G401 (cell line): ENCODE results near the gene HEY2. TPM values are rescaled to one million over a fixed set of nuclear protein-coding genes. Genes with fewer than 3 reads are reported as not detected.
A peak's percentile ranks its signal among the peaks of the same experiment; 100 is the strongest.
"Not testable (repeated sequence)": the region's sequence is repeated elsewhere in the genome, so short reads cannot be mapped to it uniquely, and the experiment has no call there.

Experiments used
- DNase-seq: peaks from one replicate; pipeline ENCODE4 v3.0.0-alpha.2; 2015; ENCODE audit warnings: low spot score
- in situ Hi-C: cut with HindIII; loops from 2 replicates; pipeline ENCODE4 v1.10.0; 2016; ENCODE audit warnings: low sequenced_read_pairs, mixed read lengths
- total RNA-seq: library from RNA; depleted of rRNA; stranded (reverse); fragments of >200 nt; shearing (Covaris generic); gene quantifications from 2 replicates; pipeline ENCODE4 v1.2.3, GENCODE V29; 2014; rRNA removed

Gene HEY2
- total RNA-seq, result not detected in 2 replicates

DNA sequence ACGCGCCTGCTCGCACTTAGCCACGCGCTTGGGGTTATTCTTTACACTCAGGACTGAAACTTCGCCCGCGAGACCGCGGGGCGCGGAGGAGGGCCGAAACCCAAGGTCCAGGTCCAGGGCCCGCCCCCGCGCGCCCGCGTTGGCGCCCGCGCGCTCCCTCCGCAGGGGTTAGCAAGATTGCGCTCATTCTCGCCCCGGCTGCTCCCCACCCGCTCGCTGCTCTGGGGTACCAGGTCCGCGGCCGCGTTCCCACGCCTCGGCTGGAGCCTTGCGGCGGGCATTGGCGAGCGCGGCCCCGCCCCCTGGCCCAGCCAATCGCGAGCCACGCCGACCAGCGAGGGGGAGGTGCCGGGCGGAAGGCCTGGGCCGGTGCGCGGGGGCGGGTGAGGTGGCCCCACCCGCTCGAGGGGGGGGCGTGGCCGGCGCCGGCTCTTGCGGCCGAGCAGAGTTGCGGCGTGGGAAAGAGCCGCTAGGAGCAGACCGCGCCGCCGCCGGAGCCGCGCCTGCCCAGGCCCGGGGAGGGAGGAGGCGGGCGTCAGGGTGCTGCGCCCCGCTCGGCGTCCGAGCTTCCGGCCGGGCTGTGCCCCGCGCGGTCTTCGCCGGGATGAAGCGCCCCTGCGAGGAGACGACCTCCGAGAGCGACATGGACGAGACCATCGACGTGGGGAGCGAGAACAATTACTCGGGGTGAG is at the start of gene HEY2:
Gene HEY2, plus strand, starts transcription at position 460 of the 692 bp plus-strand sequence. Its CDS starts 145 bp downstream, at position 605.
- DNase-seq, result peak; percentile 87
- in situ Hi-C loops, result no loop called here

DNA sequence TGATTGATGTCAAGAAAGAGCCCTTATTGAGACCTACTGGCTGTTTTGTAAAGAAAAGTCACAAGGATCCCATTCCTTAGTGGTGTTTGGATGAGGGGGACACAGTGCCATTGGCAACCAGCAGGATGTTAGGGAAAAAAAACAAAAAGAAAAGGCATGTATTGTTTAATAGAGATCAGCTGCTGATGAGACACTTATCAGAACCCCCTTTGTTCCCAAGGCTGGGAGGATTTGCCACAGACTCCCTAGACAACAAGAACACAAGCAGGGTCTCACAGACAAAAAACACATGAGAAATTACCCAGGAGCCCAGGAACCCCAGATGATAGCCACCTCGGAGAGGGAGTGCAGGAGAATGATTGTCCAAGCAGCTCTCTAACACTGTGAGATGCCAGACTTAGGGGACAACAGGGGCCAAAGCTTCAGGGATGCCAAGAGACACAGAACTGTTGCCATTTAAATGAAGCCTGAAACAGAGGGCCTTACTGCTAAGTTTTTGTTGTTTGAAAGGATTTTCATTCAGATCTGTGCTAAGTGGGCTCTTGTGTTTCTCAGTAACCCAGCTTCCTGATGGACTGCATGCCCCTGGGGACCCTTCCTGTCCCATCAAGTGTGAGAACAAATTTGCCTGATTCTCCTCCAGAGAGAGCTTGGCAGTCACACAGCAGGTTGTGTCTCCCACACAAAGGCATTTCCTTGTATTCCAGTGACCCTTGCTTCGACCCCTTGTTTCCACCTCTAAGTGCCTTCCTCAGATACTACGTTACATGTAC is 48.7 kb upstream of the HEY2 start:
- DNase-seq, result no peak
- in situ Hi-C loops, result no loop called here

DNA sequence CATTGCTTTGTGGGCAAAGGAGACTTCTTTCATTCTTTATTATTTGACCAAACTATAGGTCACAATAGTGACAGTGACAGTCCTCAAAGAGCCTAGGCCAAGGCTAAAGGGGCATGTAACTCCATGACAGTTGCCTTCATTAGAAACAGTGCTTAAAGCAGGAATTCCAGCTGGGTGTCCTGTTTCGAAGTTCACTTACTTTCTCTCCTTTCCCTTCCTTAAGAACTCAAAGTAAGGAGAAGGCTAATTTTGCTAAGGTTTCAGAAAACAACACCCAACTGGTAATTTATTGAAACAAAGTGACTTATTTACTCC is 48.1 kb upstream of the HEY2 start:
- in situ Hi-C loops, result no loop called here
- DNase-seq, result no peak

DNA sequence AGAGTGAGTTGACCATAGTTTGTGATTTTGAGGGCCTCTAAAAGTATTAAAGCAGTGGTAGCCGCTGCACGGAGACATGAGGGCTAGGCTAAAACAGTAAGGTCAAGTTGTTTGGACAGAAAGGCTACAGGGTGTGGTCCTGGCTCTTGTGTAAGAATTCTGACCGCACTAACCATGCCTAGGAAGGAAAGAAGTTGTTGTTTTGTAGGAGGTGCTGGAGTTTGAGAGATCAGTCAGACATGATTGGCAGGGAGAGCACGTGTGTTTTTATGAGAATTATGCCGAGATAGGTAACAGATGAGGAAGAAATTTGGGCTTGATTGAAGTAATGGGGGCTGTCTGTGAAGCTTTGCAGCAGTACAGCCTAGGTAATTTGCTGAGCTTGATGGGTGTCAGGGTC is 45.5 kb upstream of the HEY2 start:
- in situ Hi-C loops, DNase-seq: not testable (repeated sequence)

DNA sequence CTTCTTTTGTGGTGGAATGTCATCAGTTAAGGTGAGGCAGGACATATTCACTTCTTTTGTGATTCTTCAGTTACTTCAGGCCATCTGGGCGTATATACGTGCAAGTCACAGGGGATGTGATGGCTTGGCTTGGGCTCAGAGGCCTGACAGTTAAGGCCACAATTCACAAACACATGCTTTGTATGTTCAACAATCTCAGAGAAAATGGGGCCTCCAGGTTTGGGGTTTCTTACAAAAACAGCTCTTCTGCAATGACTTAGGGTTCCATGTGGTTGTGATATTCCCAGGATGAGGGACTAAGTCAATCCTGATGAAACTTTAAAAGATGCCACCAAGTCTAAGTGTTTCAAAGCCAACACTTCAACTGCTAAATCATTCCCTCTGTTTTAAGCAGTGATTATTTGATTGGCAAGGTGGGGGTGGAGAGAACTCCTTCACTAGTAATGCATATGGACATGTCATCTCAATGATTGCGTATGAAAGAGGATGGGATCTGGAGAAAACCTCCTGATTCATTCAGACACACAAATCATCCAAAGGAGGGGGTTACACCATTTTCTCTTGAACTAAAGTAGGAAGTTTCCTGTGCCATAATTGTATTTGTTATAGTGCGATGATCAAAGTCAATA is 41.7 kb upstream of the HEY2 start:
- in situ Hi-C loops, result no loop called here
- DNase-seq, result no peak

DNA sequence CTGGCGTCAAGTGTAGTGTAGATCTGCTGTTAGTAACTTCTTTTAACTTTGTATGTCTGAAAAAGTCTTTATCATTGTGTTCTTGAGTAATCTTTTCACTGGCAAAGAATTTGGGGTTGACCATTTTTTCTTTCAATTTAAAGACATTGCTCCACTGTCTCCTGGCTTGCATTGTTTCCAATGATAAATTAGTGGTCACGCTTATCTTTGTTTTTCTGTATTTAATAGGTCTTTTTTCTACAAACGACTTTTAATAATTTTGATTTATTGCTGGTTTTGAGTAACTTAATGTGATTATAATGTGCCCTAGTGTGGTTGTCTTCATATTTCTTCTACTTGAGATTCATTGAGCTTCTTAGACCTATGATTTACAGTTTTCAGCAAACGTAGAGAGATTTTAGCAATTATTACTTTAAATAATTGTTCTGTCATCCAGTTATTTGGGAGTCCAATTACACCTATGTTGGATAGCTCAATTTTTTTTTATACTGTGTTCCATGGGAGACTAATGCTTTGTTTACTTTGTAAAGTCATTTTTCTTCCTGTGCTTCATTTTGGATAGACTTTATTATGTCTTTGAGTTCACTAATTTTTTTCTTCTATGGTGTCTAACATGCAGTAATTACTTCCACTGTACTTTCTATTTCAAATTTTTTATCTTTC is 38.3 kb upstream of the HEY2 start:
- in situ Hi-C loops, result no loop called here
- no peak for DNase-seq

DNA sequence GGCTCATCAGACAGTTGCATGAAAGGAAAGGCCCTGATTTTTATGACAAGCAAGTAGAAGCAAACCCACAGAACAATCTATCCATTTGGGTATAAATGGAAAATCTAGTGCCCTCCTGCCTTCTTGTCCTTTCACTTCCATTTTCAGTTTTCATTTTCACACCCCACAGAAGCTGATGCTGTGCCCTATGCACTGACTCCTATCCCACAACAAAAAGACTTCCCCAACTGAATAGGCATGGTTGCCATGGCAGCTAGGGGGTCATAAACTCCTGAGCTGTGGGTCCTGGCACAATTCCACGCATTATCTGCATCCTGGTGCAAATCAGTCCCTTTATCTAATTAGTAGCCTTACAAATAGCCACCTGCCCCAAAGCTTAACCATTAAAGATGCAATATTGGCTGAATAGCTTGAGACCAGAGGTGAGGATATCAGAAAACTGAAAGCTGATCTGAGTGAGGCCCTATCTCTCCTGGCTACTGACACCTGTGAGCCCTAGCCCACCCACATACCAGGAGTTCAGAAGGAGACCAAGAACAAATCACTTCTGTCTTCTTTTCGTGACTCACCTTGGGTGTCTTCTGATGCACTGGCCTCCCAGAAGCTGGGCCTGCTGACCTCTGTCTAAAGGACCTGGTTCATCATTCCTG is 34.9 kb upstream of the HEY2 start:
- in situ Hi-C loops, result no loop called here
- no peak for DNase-seq

DNA sequence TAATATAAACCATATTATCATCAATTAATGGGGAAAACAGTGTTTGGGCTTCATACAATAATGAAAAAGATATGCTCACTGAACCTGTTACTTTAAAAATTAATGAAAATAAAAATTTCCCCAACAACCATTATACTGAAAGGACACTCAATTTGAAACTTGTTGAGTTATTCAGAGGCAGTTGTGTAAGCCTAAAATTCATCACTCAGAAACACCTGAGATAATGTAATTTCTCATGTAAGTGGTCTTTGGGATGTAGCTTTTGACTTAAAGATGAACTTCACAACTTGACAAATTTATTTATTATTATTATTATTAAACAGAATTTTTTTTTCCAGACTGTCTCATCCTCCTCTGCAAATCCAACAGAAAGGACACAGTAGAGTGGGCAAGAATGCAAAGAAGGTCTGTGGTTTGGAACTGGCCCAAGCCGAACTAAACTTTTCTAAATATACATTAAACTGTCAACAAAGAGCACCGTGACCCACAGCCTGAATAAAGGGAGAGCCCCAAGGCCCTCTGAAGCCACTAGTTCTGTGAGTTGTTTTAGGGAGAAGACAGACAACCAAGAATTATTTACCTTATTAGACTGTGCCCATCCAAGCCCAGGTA is 32.2 kb upstream of the HEY2 start:
- DNase-seq, result no peak
- in situ Hi-C loops, result no loop called here

DNA sequence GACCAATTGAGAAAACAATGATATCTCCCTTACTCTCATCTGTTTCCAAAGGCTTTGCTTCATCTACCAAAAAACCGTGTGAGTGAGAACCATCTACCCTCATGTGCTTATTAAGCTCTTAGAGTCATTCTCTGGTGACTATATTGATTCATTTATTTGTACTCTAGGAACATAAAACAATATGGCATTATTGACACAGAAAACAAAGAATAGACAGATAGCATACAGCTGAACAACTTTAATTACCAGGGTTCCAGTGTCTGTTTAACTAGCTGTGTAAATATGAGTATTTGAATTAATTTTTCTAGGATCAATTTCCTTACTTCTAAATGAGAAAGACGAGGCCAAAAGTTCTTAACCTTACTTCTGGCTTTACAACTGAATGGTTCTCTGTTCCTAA is 31.3 kb upstream of the HEY2 start:
- no peak for DNase-seq
- in situ Hi-C loops, result no loop called here

DNA sequence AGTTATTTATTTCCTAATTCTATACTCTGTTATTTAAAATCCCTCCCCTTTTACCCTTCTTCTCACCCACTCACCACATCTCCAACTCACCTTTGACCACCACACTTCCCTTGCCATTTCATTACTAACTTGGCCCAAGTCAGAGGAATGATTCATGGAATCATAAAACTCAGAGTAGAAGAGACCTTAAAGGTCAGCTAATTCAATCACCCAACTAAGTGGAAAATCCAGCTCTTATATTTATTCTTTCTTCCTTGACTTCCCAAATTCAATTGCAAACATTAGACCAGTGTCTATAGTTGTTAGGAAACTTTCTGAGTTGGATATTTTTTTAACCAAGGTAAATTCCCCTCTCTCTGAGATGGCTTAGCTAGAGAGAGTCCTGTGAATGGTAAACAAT is 26.5 kb upstream of the HEY2 start:
- in situ Hi-C loops, result no loop called here
- no peak for DNase-seq

DNA sequence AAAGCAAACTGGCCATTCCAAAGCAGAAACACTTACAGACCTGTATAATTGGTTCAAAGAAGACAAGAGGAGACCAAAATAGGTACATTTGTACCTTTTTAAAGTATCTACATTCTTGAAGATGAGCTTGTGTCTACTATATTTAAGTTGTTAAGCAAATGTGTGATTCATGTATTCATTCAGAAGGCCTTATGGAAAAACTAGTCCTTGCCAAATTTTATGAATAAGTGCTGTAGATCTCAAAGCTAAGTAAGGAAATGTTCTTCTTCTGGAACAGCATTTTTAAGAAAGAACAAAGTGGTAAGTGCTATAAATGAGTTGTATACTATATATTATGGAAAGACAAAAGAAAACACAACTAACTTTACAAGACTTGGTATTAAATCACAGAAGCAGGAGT is 22.2 kb upstream of the HEY2 start:
- in situ Hi-C loops, result no loop called here

DNA sequence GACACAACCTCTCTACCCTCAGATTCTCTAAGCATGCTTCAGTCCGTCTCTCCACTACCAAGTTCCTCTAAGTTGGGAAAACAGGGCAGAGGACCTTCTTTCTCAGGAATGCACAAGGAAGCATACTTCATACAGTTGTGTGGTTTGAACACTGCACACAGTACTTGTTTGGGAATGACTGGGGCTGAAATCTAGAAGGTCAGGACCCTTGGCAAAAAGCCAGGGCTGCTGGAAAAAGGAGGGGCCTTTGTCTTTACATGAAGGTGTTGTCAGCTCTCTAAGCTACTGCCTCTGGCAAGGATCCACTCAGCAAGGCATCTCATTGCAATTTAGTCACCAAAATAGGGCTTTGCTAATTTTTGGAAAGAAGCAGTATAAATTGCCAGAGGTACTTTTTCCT is 20.7 kb upstream of the HEY2 start:
- DNase-seq, result no peak
- in situ Hi-C loops, result no loop called here

More for the DNA sequence above, 22.2 kb upstream of the HEY2 start:
- no peak for DNase-seq

DNA sequence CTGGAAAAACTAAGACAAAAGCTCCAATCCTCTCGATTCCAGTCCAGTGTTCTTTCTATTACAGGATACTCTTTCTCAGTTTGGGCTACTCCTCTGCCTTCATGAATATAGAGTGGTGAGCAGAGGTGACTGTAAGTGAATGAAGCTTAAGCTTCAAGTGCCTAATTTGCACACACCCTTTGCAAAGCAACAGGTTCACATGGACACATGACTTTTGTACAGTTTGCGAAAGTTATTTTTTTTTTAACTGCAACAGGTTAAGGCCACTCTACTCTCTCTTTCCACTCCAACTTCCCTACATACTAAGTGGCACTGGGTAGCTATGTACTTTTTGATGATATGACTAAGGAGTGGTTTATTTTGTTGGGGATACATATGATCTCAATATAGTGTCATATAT is 19.4 kb upstream of the HEY2 start:
- in situ Hi-C loops, result no loop called here
- no peak for DNase-seq

DNA sequence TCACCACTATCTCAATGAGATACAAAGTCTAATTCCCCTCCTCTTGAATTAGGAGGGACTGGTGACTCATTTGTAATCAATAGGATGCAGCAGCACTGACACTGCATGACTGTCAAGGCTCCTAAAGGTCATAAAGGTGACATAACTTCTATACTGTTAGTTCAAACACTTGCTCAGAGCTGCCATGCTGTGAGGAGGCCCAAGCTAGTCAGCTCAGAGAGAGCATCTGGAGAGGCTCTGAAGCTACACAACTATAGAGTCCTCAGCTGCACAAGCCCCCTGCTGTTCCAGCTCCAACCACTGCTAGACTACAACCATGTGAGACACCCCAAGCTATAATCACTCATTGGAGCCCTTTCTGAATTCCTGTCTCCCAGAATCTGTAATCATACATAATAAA is 17.0 kb upstream of the HEY2 start:
- in situ Hi-C loops, result no loop called here
- DNase-seq, result no peak

DNA sequence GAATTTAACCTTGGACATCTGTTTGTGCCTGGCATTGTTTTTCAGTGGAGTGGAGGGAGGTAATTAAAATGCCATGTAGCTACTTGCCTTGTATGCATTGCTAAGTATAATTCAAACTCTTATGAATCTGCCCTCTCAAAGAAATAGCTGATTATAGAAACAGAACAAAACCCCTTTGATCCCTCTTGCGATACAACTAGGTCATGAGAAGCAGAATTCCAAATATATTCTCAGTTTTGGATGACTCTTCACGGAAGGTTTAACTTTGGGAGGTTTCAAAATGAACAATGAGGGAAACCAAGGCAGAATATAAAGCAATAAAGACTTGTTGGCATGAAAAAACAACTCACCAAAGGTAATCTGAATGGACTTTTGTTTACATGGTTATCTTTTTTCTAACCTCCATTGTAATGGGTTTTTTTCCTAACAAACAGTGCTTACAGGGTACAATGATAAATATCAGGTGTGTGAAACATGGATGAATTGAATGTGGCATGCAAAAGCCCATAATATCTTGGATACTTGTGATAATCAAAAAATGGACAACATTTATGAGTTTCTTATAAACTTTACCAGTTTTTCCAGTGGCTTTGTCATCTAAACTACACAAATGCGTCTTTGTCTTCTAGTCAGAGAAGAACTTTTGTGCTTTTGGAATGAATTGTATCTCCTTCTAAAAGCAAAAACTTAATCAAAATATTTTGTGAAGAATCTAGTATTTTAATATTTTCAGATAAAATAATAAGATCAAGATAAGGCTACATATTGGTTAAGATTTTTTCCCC is 15.7 kb upstream of the HEY2 start:
- in situ Hi-C loops, result no loop called here
- no peak for DNase-seq

DNA sequence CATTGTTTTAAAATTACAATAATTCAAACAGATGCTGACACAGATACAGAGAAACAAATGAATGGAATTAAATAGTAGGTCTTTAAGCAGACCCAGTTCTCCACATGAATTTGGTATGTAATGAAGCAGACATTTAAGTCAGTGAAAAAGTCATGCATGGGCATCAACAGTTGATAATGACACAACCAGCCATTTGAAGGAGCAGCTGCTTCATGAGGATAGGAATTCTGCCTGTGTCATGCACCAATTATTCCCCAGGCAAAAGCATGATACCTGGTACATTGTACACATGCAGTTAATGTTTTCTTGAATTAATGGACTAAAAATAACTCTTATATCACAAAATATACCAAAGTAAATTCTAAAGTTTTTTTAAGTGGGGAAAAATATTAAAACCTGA is 11.2 kb upstream of the HEY2 start:
- in situ Hi-C loops, result no loop called here
- no peak for DNase-seq

DNA sequence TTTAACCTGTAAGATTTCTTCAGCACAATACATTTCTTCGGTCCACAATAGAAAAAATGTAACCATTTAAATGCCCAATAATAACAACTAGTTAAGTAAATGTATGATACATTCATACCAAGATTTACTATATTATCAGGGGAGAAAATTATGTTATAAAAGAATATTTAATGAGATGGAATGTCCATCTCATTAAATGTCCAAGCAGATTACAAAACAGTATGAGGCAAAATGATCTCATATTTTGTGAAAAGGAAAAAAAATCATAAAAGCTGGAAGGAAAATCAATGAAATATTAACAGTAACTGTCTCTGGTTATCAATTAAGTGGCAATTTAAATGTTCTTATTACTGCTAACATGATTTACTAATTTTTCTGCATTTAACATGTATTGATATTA is 10.1 kb upstream of the HEY2 start:
- in situ Hi-C loops, result no loop called here
- DNase-seq, result no peak

DNA sequence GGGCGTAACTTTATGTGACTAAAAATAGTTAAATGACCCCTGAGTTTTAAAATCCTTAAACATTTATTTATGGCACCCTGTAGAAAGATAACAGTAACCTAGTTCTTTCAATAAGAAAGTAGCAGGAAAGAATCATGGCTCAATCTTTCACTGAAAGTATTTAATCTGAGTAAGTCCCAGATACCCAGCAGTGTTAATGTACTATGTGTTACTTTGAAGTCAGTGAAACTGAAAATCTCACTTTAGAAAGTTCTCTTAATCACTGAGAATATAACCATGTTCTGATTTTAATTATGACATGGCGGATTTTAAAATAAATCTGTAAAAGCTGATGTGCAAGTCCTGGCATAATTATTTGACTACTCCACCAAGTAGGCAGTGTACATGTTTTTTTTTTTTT is 8.1 kb upstream of the HEY2 start:
- in situ Hi-C loops, result no loop called here
- no peak for DNase-seq
